ENCODE measurements around the gene POC1A.

The POC1A gene

DNA sequence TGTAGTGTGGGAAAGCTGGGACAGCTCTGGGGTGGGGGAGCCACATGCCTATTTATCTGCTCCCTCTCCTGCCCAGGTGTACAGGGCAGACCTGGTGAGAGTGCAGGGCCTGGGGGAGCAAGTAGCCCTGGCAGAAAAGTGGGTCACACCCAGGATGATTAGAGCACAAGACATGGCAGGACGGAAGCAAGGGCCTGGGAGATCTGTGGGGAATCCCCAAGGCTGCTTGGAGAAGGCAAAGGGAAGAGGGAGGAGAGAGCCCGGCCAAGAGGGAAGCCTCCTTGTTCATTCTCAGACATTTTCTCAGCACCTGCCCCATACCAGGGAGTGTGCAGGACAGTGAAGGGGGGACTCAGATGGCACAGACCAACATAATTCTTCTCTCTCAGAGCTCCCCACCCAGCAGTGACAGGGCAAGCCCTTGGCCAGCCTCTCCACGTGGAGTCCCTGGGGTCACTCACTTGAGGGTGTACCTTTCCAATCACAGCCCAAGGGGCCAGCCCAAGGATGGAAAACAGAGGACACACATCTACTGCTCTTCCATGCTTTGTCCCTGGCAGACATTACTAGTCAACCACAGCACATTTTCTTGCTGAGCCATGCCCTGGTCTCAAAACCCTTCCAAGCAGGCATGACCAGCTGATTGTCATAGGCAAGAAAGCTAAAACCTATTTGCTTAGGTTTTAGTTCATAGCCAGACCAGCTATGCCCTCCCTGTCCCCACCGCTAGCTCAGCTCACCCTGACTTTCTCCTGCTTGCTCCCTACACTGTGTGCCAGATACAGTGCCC lies 92.9 kb downstream of the POC1A start:
- ChIA-PET POLR2A (no interaction called here), CTCF (interaction anchor here (2.1 to 3.2 kb wide), 2 partner anchors 8 to 57 kb away, joined by 8 to 15 read pairs; no protein-coding TSS in a partner anchor)
- TF ChIP-seq, protein P1, sequence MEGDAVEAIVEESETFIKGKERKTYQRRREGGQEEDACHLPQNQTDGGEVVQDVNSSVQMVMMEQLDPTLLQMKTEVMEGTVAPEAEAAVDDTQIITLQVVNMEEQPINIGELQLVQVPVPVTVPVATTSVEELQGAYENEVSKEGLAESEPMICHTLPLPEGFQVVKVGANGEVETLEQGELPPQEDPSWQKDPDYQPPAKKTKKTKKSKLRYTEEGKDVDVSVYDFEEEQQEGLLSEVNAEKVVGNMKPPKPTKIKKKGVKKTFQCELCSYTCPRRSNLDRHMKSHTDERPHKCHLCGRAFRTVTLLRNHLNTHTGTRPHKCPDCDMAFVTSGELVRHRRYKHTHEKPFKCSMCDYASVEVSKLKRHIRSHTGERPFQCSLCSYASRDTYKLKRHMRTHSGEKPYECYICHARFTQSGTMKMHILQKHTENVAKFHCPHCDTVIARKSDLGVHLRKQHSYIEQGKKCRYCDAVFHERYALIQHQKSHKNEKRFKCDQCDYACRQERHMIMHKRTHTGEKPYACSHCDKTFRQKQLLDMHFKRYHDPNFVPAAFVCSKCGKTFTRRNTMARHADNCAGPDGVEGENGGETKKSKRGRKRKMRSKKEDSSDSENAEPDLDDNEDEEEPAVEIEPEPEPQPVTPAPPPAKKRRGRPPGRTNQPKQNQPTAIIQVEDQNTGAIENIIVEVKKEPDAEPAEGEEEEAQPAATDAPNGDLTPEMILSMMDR (IDR thresholded peaks at IDR 0.05; ENCODE audit: insufficient read depth, low read length, missing control alignments) = no peak
- no peak for DNase-seq (ENCODE audit: low read depth, low spot score)
- H3K4me3 ChIP-seq (ENCODE audit: low read depth, low read length) = no peak overlapping the region

DNA sequence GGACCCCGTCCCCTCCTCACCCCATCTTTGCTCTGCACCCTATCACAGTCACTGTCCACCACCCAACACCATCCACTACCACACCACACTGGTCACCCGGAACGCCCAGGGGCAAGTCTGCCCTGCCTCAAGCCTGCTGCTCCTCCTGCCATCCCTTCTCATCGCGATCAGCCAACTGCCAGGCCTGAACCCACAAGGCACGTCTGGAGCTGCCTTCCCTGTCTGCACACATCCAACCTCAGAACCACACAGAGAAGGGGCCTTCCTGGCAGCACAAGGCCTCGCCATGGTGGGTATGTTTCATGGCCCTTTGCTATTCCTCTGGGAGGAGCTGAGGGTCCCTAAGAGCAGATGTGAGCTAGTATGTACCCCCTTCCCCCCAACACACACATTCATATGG lies 94.4 kb downstream of the POC1A start:
- TF ChIP-seq, protein P1 (IDR thresholded peaks at IDR 0.05; ENCODE audit: insufficient read depth, low read length, missing control alignments) = no peak
- ChIA-PET POLR2A (no interaction called here), CTCF (interaction anchor here (1.2 to 9.5 kb wide), 4 partner anchors 7 to 64 kb away, joined by 4 to 160 read pairs (median 8); no protein-coding TSS in a partner anchor)
- no peak for DNase-seq (ENCODE audit: low read depth, low spot score)
- no peak overlapping the region for H3K4me3 ChIP-seq (ENCODE audit: low read depth, low read length)

DNA sequence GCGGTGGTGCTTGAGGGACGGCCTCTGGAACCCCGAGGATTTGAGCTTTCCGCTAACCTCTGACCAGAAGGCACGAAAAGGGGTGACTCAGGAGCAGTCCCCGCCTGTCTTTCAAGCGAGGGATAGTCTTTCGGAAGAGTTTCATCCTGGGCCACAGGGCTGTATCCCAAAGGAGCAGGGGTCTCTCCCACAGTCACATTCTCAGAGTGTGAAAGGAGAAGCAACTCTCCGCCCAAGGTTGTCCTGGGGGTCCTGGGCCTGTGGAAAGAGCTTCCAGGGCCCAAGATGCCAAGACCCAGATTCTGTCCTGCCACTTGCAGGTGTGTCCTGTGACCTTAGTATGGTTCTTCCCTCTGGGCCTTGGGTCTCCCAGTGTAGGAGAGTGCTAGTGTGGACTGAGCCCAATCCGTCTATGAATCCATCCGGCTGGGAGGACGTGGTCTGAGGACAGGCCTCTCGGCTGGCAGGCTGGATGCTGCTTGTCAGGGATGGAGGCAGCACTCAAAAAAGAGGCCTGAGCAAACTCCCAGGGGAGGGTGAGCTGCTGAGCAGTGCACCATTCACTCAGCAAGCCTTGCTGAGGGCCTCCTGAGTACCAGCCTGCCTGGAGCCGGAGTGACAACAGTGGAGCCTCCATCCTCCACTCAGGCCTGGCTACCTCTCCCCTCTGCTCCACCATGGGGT lies 96.3 kb downstream of the POC1A start:
- H3K4me3 ChIP-seq (ENCODE audit: low read depth, low read length) = peak overlapping the region; percentile 68
- ChIA-PET CTCF (interaction anchor here (0.7 to 9.5 kb wide), 10 partner anchors 9 to 97 kb away, joined by 3 to 160 read pairs (median 4); no protein-coding TSS in a partner anchor), POLR2A (interaction anchor here (1.2 to 2.5 kb wide), 6 partner anchors 11 to 75 kb away, joined by 3 to 31 read pairs (median 6); no protein-coding TSS in a partner anchor)
- TF ChIP-seq, protein P1 (IDR thresholded peaks at IDR 0.05; ENCODE audit: insufficient read depth, low read length, missing control alignments) = no peak
- DNase-seq (ENCODE audit: low read depth, low spot score) = no peak

- H3K4me3 ChIP-seq (ENCODE audit: low read depth, low read length) = peak overlapping the region; percentile 72
- DNase-seq (ENCODE audit: low read depth, low spot score) = peak; percentile 86
- CTCF ChIA-PET = interaction anchor here (0.7 to 9.5 kb wide), 17 partner anchors 8 to 98 kb away, joined by 3 to 160 read pairs (median 3); no protein-coding TSS in a partner anchor
- TF ChIP-seq, protein P1 (IDR thresholded peaks at IDR 0.05; ENCODE audit: insufficient read depth, low read length, missing control alignments) = no peak
- POLR2A ChIA-PET = interaction anchor here (0.5 to 2.5 kb wide), 12 partner anchors 10 to 181 kb away, joined by 3 to 31 read pairs (median 4); partner anchors contain the start of genes ABHD14A and TWF2
Observed at GRCh38 chr3:52056968-52057811, 97.0 kb downstream of the POC1A start.

GRCh38 chr3:52056521-52056967 lies 97.7 kb downstream of the POC1A start, which contains the start of gene DUSP7:
Gene DUSP7 (minus strand): TSS chr3:52056571. CDS start chr3:52056366, 205 bp downstream.
- TF ChIP-seq, protein P1 (IDR thresholded peaks at IDR 0.05; ENCODE audit: insufficient read depth, low read length, missing control alignments) = no peak
- H3K4me3 ChIP-seq (ENCODE audit: low read depth, low read length) = peak within 1 kb of the TSS; percentile 92
- DNase-seq (ENCODE audit: low read depth, low spot score) = no peak
- ChIA-PET CTCF (interaction anchor here (0.8 to 9.5 kb wide), 17 partner anchors 9 to 88 kb away, joined by 3 to 160 read pairs (median 4); no protein-coding TSS in a partner anchor), POLR2A (interaction anchor here (0.5 to 2.5 kb wide), 13 partner anchors 9 to 182 kb away, joined by 3 to 31 read pairs (median 4); partner anchors contain the start of genes ABHD14A and TWF2)
